ENCODE data around the gene DZANK1.

GRCh38 chr20:18507218-18508191 is 40.7 kb upstream of the DZANK1 start, which contains the start of gene SEC23B:
- TF ChIP-seq, protein P1, sequence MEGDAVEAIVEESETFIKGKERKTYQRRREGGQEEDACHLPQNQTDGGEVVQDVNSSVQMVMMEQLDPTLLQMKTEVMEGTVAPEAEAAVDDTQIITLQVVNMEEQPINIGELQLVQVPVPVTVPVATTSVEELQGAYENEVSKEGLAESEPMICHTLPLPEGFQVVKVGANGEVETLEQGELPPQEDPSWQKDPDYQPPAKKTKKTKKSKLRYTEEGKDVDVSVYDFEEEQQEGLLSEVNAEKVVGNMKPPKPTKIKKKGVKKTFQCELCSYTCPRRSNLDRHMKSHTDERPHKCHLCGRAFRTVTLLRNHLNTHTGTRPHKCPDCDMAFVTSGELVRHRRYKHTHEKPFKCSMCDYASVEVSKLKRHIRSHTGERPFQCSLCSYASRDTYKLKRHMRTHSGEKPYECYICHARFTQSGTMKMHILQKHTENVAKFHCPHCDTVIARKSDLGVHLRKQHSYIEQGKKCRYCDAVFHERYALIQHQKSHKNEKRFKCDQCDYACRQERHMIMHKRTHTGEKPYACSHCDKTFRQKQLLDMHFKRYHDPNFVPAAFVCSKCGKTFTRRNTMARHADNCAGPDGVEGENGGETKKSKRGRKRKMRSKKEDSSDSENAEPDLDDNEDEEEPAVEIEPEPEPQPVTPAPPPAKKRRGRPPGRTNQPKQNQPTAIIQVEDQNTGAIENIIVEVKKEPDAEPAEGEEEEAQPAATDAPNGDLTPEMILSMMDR (optimal IDR thresholded peaks at IDR 0.05 in 1 of 3, IDR thresholded peaks at IDR 0.05 in 1 of 3, conservative IDR thresholded peaks at IDR 0.05 in 1 of 3; ENCODE audit: extremely low read depth in 1 of 3, insufficient read depth in 2 of 3, low read length in 3 of 3), result no peak
- TF ChIP-seq EZH2 (IDR thresholded peaks at IDR 0.05; ENCODE audit: low read length), result no peak

Measured in keratinocyte (primary cell).